H54 (cell line): ENCODE results near the gene ROMO1.

Source experiments
- DNase-seq: peaks from one replicate; pipeline ENCODE4 v3.0.0; 2011; ENCODE audit warnings: low spot score, mixed read lengths; ENCODE audit not compliant: insufficient read length
- FAIRE-seq: peaks from 3 replicates; lab custom pipeline; 2011; peaks lifted over from hg19 to GRCh38; lab: Jason Lieb, UNC
- POLR2A ChIP-seq: IDR thresholded peaks from 2 replicates; pipeline ENCODE4 v1.6.1; 2011; ENCODE audit warnings: low read depth, mild to moderate bottlenecking, low read length

The ROMO1 gene

GRCh38 chr20:35699127-35699956 is at the start of gene ROMO1, which contains the start of gene NFS1:
Gene ROMO1 (plus strand): TSS chr20:35699405. CDS start chr20:35699633, 228 bp downstream.
Gene NFS1 (minus strand): TSS chr20:35699352. CDS start chr20:35699288, 64 bp downstream.
- FAIRE-seq (no peak), DNase-seq (peak; percentile 85)
- TF ChIP-seq POLR2A = peak; percentile 69

GRCh38 chr20:35650632-35651031 is 48.6 kb upstream of the ROMO1 start:
- FAIRE-seq (no peak), DNase-seq (no peak)
- no peak for TF ChIP-seq POLR2A

GRCh38 chr20:35651958-35652357 is 47.2 kb upstream of the ROMO1 start:
- DNase-seq (no peak), FAIRE-seq (no peak)
- no peak for TF ChIP-seq POLR2A

- no peak for FAIRE-seq
- TF ChIP-seq POLR2A = no peak
- no peak for DNase-seq
These were observed 46.4 kb upstream of the ROMO1 start for GRCh38 chr20:35652641-35653429.

- no peak for FAIRE-seq
- no peak for TF ChIP-seq POLR2A
- DNase-seq = no peak
These were observed 45.8 kb upstream of the ROMO1 start for GRCh38 chr20:35653430-35653734.

GRCh38 chr20:35653893-35654292 is 45.3 kb upstream of the ROMO1 start:
- DNase-seq (no peak), FAIRE-seq (no peak)
- TF ChIP-seq POLR2A = no peak

- no peak for TF ChIP-seq POLR2A
- no peak for DNase-seq
- no peak for FAIRE-seq
These were observed 44.8 kb upstream of the ROMO1 start for GRCh38 chr20:35654415-35654814.

- FAIRE-seq (no peak), DNase-seq (no peak)
- no peak for TF ChIP-seq POLR2A
These were observed 41.9 kb upstream of the ROMO1 start for GRCh38 chr20:35657271-35657670.

- FAIRE-seq (no peak), DNase-seq (no peak)
- TF ChIP-seq POLR2A = no peak
These were observed 38.9 kb upstream of the ROMO1 start for GRCh38 chr20:35660122-35660937.

- DNase-seq (no peak), FAIRE-seq (no peak)
- no peak for TF ChIP-seq POLR2A
These were observed 38.2 kb upstream of the ROMO1 start for GRCh38 chr20:35661053-35661452.

GRCh38 chr20:35661908-35662307 is 37.3 kb upstream of the ROMO1 start:
- no peak for DNase-seq
- FAIRE-seq = no peak
- no peak for TF ChIP-seq POLR2A

GRCh38 chr20:35662551-35662950 is 36.7 kb upstream of the ROMO1 start:
- no peak for TF ChIP-seq POLR2A
- FAIRE-seq = no peak

GRCh38 chr20:35663516-35664465 is 35.4 kb upstream of the ROMO1 start:
- DNase-seq (peak; percentile 7), FAIRE-seq (no peak)
- TF ChIP-seq POLR2A = no peak

More at GRCh38 chr20:35662551-35662950, 36.7 kb upstream of the ROMO1 start:
- DNase-seq = no peak
